Ovary (tissue), 3 donors: Measurements from ENCODE around the gene ANO10.

Experiments used
- CTCF ChIP-seq, 3 donors: fragments of 450-650 bp in 2 of 3; fragments of 200-600 bp in 1 of 3; IDR thresholded peaks; one replicate each; pipeline versions ENCODE4 v1.5.1 to v1.8.0; 2016 to 2022; ENCODE audit warnings: antibody characterized with exemption in 3 of 3, mild to moderate bottlenecking in 1 of 3
- POLR2A ChIP-seq: fragments of 450-650 bp; IDR thresholded peaks from one replicate; pipeline ENCODE4 v1.6.1; 2017; ENCODE audit warnings: antibody characterized with exemption, mild to moderate bottlenecking, moderate library complexity
- donor health status: DM: no; HTN: no; CAD: no.

GRCh38 chr3:43581343-43581742, 40.5 kb downstream of the ANO10 start:
- no peak for TF ChIP-seq CTCF (IDR thresholded peaks at IDR 0.05)
- TF ChIP-seq POLR2A = no peak
